ENCODE data around the gene FRYL.
"Not testable (repeated sequence)": the region's sequence is repeated elsewhere in the genome, so short reads cannot be mapped to it uniquely, and the experiment has no call there.

Gene FRYL

DNA sequence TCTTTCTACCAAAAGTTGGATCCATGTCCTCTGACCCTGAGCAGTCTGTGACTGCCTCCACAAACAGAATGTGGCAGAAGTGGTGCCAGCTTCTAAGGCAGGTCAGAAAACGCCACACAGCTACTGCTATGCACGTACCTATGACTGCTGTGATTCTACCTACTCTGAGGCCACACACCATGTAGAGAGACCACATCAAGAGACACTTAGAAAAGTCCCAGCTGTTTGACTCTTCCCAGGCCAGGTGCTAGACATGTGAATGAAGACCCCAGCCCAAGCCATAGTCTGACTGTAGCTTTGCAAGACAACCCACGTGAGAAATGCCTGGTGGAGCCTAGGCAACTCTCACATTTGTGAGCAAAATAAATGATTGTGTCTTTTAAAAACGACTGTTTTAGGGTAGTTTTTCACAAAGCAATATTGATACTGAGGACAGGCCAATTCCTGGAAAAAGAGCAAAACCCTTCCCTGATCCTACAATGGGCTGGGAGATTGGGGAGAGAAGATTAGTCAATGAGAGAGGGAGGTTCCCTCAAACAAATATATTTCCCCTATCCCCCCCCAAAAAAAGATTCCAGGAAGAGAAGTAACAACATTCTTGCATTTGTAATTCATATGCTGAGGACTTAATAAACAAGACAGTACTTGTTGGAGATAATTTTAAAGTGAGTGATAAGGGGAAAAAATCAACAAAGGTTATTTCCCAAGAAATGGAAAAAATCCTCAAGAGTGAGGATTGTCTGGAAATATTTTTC is 33.3 kb downstream of the FRYL start:
- no peak overlapping the region for H2AK5ac ChIP-seq (ENCODE audit: low read length)
- peak overlapping the region; percentile 75 for H3K4ac ChIP-seq (ENCODE audit: low read depth, low read length)
- H4K8ac ChIP-seq (ENCODE audit: low read depth, low read length): peak overlapping the region; percentile 28
- no peak overlapping the region for H3K4me2 ChIP-seq (ENCODE audit: low read length)
- no peak overlapping the region for H2BK120ac ChIP-seq (ENCODE audit: insufficient read depth, low read length, poor library complexity)
- peak overlapping the region; percentile 1 for H4K91ac ChIP-seq (ENCODE audit: low read depth, low read length)
- no peak overlapping the region for H3K4me3 ChIP-seq (ENCODE audit: low read depth, low read length)
- no peak overlapping the region for H3K9ac ChIP-seq (ENCODE audit: low read length)
- H4K12ac ChIP-seq (ENCODE audit: low read depth, low read length): no peak overlapping the region
- no peak overlapping the region for H3K14ac ChIP-seq (ENCODE audit: low read length)
- WGBS (ENCODE audit: extremely low coverage, insufficient coverage, insufficient read length): no CpG with 5 or more reads among the region's 4 CpGs
- H3K79me1 ChIP-seq (ENCODE audit: low read length): no peaks in the 10 kb centered on the region
- no peak overlapping the region for H3K27ac ChIP-seq (ENCODE audit: low read depth, low read length)
- no peak overlapping the region for H3K23ac ChIP-seq (ENCODE audit: low read length)
- H3K18ac ChIP-seq (ENCODE audit: low read length): peak overlapping the region; percentile 71
- H2AFZ ChIP-seq (ENCODE audit: insufficient read depth, low read length, poor library complexity): no peak overlapping the region
- H2BK5ac ChIP-seq (ENCODE audit: low read depth, low read length, poor library complexity): no peak overlapping the region
- H2BK12ac ChIP-seq (ENCODE audit: low read length): no peak overlapping the region
- no peaks in the 10 kb centered on the region for H3K36me3 ChIP-seq (ENCODE audit: control insufficient read depth in 1 of 2, insufficient read depth in 2 of 2, low read length in 2 of 2)
- DNase-seq: peak in 1 of 2 donors; percentile 27
- no peaks in the 10 kb centered on the region for H3K9me3 ChIP-seq (ENCODE audit: insufficient read depth, low read depth, low read length)
- peaks cover 4 to 5% of the 10 kb centered on the region in 2 experiments for H3K4me1 ChIP-seq (ENCODE audit: control insufficient read depth in 1 of 2, insufficient read depth in 2 of 2, low read length in 2 of 2)
- peaks cover 3% of the 10 kb centered on the region for H3K79me2 ChIP-seq (ENCODE audit: control insufficient read depth, insufficient read depth, low read length, poor library complexity)
- no peaks in the 10 kb centered on the region for H3K27me3 ChIP-seq (ENCODE audit: insufficient read depth, low read length)

DNA sequence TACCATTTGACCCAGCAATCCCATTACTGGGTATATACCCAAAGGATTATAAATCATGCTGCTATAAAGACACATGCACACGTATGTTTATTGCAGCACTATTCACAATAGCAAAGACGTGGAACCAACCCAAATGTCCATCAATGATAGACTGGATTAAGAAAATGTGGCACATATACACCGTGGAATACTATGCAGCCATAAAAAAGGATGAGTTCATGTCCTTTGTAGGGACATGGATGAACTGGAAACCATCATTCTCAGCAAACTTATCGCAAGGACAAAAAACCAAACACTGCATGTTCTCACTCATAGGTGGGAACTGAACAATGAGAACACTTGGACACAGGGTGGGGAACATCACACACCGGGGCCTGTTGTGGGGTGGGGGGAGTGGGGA is 34.9 kb downstream of the FRYL start:
- not testable (repeated sequence) for H3K36me3 ChIP-seq (ENCODE audit: control insufficient read depth in 1 of 2, insufficient read depth in 2 of 2, low read length in 2 of 2); H3K79me2 ChIP-seq (ENCODE audit: control insufficient read depth, insufficient read depth, low read length, poor library complexity); H3K4ac ChIP-seq (ENCODE audit: low read depth, low read length); H3K18ac ChIP-seq (ENCODE audit: low read length); H3K9me3 ChIP-seq (ENCODE audit: insufficient read depth, low read depth, low read length); H3K27ac ChIP-seq (ENCODE audit: low read depth, low read length); H2BK120ac ChIP-seq (ENCODE audit: insufficient read depth, low read length, poor library complexity); H4K8ac ChIP-seq (ENCODE audit: low read depth, low read length); H2AK5ac ChIP-seq (ENCODE audit: low read length); DNase-seq; H2BK12ac ChIP-seq (ENCODE audit: low read length); H3K9ac ChIP-seq (ENCODE audit: low read length); H3K4me1 ChIP-seq (ENCODE audit: control insufficient read depth in 1 of 2, insufficient read depth in 2 of 2, low read length in 2 of 2); H3K14ac ChIP-seq (ENCODE audit: low read length); H3K79me1 ChIP-seq (ENCODE audit: low read length); H3K4me2 ChIP-seq (ENCODE audit: low read length); H3K4me3 ChIP-seq (ENCODE audit: low read depth, low read length); H2BK5ac ChIP-seq (ENCODE audit: low read depth, low read length, poor library complexity); H3K27me3 ChIP-seq (ENCODE audit: insufficient read depth, low read length); H4K91ac ChIP-seq (ENCODE audit: low read depth, low read length); H3K23ac ChIP-seq (ENCODE audit: low read length); H2AFZ ChIP-seq (ENCODE audit: insufficient read depth, low read length, poor library complexity); H4K12ac ChIP-seq (ENCODE audit: low read depth, low read length)
- WGBS (ENCODE audit: extremely low coverage, insufficient coverage, insufficient read length): no CpG with 5 or more reads among the region's 5 CpGs

DNA sequence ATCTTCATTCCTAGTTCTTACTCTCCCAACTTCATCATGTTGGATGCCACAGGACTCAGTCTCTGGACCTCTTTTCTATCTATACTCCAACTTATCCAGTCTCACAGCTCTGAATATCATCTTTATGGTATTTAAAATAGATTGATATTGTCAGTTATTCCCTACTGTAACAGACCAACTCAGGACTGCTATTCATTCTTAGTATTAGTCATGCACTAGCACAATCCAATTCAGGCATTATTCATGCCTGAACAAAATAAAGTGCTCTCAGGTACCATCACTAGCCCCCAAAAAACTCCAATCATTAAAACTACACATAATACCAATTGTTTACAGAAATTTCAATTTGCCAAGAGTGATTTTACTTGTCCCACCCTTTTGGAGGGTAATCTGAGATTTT is 37.7 kb downstream of the FRYL start:
- no peaks in the 10 kb centered on the region for H3K4me1 ChIP-seq (ENCODE audit: control insufficient read depth in 1 of 2, insufficient read depth in 2 of 2, low read length in 2 of 2)
- H3K18ac ChIP-seq (ENCODE audit: low read length): no peak overlapping the region
- H3K36me3 ChIP-seq (ENCODE audit: control insufficient read depth in 1 of 2, insufficient read depth in 2 of 2, low read length in 2 of 2): no peaks in the 10 kb centered on the region
- H3K4me2 ChIP-seq (ENCODE audit: low read length): no peak overlapping the region
- H3K79me2 ChIP-seq (ENCODE audit: control insufficient read depth, insufficient read depth, low read length, poor library complexity): peaks cover 5% of the 10 kb centered on the region
- no peak overlapping the region for H4K8ac ChIP-seq (ENCODE audit: low read depth, low read length)
- no peaks in the 10 kb centered on the region for H3K9me3 ChIP-seq (ENCODE audit: insufficient read depth, low read depth, low read length)
- no peak overlapping the region for H2BK120ac ChIP-seq (ENCODE audit: insufficient read depth, low read length, poor library complexity)
- H2AFZ ChIP-seq (ENCODE audit: insufficient read depth, low read length, poor library complexity): no peak overlapping the region
- no peaks in the 10 kb centered on the region for H3K27me3 ChIP-seq (ENCODE audit: insufficient read depth, low read length)
- H3K4me3 ChIP-seq (ENCODE audit: low read depth, low read length): no peak overlapping the region
- H3K23ac ChIP-seq (ENCODE audit: low read length): no peak overlapping the region
- H3K79me1 ChIP-seq (ENCODE audit: low read length): no peaks in the 10 kb centered on the region
- H2AK5ac ChIP-seq (ENCODE audit: low read length): no peak overlapping the region
- H2BK5ac ChIP-seq (ENCODE audit: low read depth, low read length, poor library complexity): no peak overlapping the region
- H4K91ac ChIP-seq (ENCODE audit: low read depth, low read length): no peak overlapping the region
- no peak overlapping the region for H3K4ac ChIP-seq (ENCODE audit: low read depth, low read length)
- H3K14ac ChIP-seq (ENCODE audit: low read length): no peak overlapping the region
- no peak overlapping the region for H3K9ac ChIP-seq (ENCODE audit: low read length)
- no peak for DNase-seq
- H4K12ac ChIP-seq (ENCODE audit: low read depth, low read length): no peak overlapping the region
- no peak overlapping the region for H2BK12ac ChIP-seq (ENCODE audit: low read length)
- H3K27ac ChIP-seq (ENCODE audit: low read depth, low read length): no peak overlapping the region

- DNase-seq: no peak
- Histone ChIP-seq H3K4me2 (ENCODE audit: low read length) (no peak overlapping the region), H2BK12ac (ENCODE audit: low read length) (no peak overlapping the region), H3K14ac (ENCODE audit: low read length) (no peak overlapping the region), H3K9ac (ENCODE audit: low read length) (no peak overlapping the region), H3K79me1 (ENCODE audit: low read length) (no peaks in the 10 kb centered on the region), H2AFZ (ENCODE audit: insufficient read depth, low read length, poor library complexity) (no peak overlapping the region), H4K8ac (ENCODE audit: low read depth, low read length) (no peak overlapping the region), H4K91ac (ENCODE audit: low read depth, low read length) (no peak overlapping the region), H3K4ac (ENCODE audit: low read depth, low read length) (peak overlapping the region; percentile 36), H3K4me1 (ENCODE audit: control insufficient read depth in 1 of 2, insufficient read depth in 2 of 2, low read length in 2 of 2) (no peaks in the 10 kb centered on the region), H3K27ac (ENCODE audit: low read depth, low read length) (no peak overlapping the region), H3K18ac (ENCODE audit: low read length) (no peak overlapping the region), H3K9me3 (ENCODE audit: insufficient read depth, low read depth, low read length) (no peaks in the 10 kb centered on the region), H3K36me3 (ENCODE audit: control insufficient read depth in 1 of 2, insufficient read depth in 2 of 2, low read length in 2 of 2) (no peaks in the 10 kb centered on the region), H2AK5ac (ENCODE audit: low read length) (no peak overlapping the region), H4K12ac (ENCODE audit: low read depth, low read length) (no peak overlapping the region), H2BK5ac (ENCODE audit: low read depth, low read length, poor library complexity) (no peak overlapping the region), H3K23ac (ENCODE audit: low read length) (no peak overlapping the region), H3K79me2 (ENCODE audit: control insufficient read depth, insufficient read depth, low read length, poor library complexity) (peaks cover 2% of the 10 kb centered on the region), H3K4me3 (ENCODE audit: low read depth, low read length) (no peak overlapping the region), H3K27me3 (ENCODE audit: insufficient read depth, low read length) (no peaks in the 10 kb centered on the region), H2BK120ac (ENCODE audit: insufficient read depth, low read length, poor library complexity) (no peak overlapping the region)
- no CpG with 5 or more reads among the region's 3 CpGs for WGBS (ENCODE audit: extremely low coverage, insufficient coverage, insufficient read length)
Measured at GRCh38 chr4:48739560-48740019, 40.5 kb downstream of the FRYL start.

All from trophoblast cell (in vitro differentiated cells and primary cell).